ENCODE data around the gene CYS1. TPM values are rescaled to one million over a fixed set of nuclear protein-coding genes. Genes with fewer than 3 reads are reported as not detected.

Gene CYS1
- total and polyA plus RNA-seq, 2 of the 13 experiments (the other 11 are each of a cell fraction or from before 2014, with no cell fraction given): 0.04 TPM; not detected in 1

DNA sequence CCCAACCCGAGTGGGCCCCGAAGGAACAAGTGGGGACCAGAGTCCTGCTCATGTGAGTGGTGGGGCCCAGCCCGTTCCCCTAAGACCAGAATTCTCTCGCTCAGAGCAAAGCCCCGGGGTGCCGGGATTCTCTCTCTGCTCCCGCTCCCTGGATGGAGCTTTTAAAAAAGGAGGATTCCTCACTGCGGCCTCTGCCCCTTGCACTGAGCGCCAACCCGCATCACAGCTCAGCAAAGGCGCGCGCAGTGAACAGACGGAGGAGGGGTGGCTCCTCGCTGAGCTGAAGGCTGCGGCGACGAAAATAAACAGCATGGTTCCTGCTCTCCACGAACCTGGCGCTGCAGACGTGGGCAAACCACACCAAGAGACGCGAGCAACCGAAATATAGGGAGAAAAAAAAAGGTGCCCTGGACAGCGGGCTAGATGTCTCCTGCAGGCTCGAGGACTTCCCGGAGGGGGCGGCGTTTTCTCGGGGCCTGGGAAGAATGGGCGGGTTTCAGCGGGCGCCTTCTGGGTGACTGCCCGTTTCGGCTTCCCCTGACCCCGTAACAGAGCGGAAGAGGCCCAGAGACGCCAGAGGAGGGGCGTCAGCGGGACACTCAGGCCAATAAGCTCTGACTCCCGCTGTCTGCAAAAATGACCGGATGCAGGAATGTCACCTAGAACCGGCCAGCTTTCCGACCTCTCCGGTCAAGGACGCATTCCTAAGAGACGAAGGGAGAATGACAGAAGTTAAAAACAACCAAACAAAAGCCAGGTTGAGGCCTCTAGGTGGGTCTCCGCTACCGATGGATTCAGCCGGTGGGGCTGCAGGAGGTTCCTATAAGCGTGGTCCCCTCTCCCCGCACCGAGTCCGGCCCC lies 37.7 kb downstream of the CYS1 start (continued):
- TF ChIP-seq ZNF251 (CRISPR knock-in tag; IDR thresholded peaks at IDR 0.05) (no peak), ZNF773 (CRISPR knock-in tag; IDR thresholded peaks at IDR 0.05; ENCODE audit: borderline replicate concordance) (no peak), ELF4 (CRISPR knock-in tag; IDR thresholded peaks at IDR 0.05; ENCODE audit: borderline replicate concordance) (no peak), SALL1 (CRISPR knock-in tag; IDR thresholded peaks at IDR 0.05) (peak; percentile 20), ZNF124 (CRISPR knock-in tag; IDR thresholded peaks at IDR 0.05) (no peak), BORCS8-MEF2B (CRISPR knock-in tag; IDR thresholded peaks at IDR 0.05) (no peak), REXO4 (CRISPR knock-in tag; IDR thresholded peaks at IDR 0.05; ENCODE audit: borderline replicate concordance) (no peak), AGO1 (IDR thresholded peaks at IDR 0.05; ENCODE audit: low read depth, low read length, poor library complexity, severe bottlenecking) (no peak), NFKBIZ (CRISPR knock-in tag; IDR thresholded peaks at IDR 0.05) (no peak), ZNF546 (CRISPR knock-in tag; conservative IDR thresholded peaks at IDR 0.05) (no peak), NFKB2 (CRISPR knock-in tag; IDR thresholded peaks at IDR 0.05; ENCODE audit: borderline replicate concordance) (0 out of 2 replicates have a peak, but pooled peaks have one; percentile 11), ZKSCAN8 (CRISPR knock-in tag; IDR thresholded peaks at IDR 0.05; ENCODE audit: borderline replicate concordance) (no peak), MEF2D (CRISPR knock-in tag; IDR thresholded peaks at IDR 0.05) (0 out of 2 replicates have a peak, but pooled peaks have one; percentile 48)
- TF ChIP-seq, protein P1, sequence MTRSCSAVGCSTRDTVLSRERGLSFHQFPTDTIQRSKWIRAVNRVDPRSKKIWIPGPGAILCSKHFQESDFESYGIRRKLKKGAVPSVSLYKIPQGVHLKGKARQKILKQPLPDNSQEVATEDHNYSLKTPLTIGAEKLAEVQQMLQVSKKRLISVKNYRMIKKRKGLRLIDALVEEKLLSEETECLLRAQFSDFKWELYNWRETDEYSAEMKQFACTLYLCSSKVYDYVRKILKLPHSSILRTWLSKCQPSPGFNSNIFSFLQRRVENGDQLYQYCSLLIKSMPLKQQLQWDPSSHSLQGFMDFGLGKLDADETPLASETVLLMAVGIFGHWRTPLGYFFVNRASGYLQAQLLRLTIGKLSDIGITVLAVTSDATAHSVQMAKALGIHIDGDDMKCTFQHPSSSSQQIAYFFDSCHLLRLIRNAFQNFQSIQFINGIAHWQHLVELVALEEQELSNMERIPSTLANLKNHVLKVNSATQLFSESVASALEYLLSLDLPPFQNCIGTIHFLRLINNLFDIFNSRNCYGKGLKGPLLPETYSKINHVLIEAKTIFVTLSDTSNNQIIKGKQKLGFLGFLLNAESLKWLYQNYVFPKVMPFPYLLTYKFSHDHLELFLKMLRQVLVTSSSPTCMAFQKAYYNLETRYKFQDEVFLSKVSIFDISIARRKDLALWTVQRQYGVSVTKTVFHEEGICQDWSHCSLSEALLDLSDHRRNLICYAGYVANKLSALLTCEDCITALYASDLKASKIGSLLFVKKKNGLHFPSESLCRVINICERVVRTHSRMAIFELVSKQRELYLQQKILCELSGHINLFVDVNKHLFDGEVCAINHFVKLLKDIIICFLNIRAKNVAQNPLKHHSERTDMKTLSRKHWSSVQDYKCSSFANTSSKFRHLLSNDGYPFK (CRISPR knock-in tag; IDR thresholded peaks at IDR 0.05; ENCODE audit: borderline replicate concordance): 0 out of 2 replicates have a peak, but pooled peaks have one; percentile 9
- TF ChIP-seq, protein P2, sequence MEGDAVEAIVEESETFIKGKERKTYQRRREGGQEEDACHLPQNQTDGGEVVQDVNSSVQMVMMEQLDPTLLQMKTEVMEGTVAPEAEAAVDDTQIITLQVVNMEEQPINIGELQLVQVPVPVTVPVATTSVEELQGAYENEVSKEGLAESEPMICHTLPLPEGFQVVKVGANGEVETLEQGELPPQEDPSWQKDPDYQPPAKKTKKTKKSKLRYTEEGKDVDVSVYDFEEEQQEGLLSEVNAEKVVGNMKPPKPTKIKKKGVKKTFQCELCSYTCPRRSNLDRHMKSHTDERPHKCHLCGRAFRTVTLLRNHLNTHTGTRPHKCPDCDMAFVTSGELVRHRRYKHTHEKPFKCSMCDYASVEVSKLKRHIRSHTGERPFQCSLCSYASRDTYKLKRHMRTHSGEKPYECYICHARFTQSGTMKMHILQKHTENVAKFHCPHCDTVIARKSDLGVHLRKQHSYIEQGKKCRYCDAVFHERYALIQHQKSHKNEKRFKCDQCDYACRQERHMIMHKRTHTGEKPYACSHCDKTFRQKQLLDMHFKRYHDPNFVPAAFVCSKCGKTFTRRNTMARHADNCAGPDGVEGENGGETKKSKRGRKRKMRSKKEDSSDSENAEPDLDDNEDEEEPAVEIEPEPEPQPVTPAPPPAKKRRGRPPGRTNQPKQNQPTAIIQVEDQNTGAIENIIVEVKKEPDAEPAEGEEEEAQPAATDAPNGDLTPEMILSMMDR (CRISPR knock-in tag; IDR thresholded peaks at IDR 0.05): 0 out of 2 replicates have a peak, but pooled peaks have one; percentile 6
- TF ChIP-seq, protein P3, sequence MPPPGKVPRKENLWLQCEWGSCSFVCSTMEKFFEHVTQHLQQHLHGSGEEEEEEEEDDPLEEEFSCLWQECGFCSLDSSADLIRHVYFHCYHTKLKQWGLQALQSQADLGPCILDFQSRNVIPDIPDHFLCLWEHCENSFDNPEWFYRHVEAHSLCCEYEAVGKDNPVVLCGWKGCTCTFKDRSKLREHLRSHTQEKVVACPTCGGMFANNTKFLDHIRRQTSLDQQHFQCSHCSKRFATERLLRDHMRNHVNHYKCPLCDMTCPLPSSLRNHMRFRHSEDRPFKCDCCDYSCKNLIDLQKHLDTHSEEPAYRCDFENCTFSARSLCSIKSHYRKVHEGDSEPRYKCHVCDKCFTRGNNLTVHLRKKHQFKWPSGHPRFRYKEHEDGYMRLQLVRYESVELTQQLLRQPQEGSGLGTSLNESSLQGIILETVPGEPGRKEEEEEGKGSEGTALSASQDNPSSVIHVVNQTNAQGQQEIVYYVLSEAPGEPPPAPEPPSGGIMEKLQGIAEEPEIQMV (CRISPR knock-in tag; IDR thresholded peaks at IDR 0.05; ENCODE audit: low read depth): no peak
- TF ChIP-seq, protein P4, sequence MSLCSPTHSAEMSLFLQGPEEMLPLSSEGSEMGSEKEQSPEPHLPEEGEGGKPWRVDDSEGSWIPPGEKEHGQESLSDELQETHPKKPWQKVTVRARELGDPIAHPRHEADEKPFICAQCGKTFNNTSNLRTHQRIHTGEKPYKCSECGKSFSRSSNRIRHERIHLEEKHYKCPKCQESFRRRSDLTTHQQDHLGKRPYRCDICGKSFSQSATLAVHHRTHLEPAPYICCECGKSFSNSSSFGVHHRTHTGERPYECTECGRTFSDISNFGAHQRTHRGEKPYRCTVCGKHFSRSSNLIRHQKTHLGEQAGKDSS (CRISPR knock-in tag; IDR thresholded peaks at IDR 0.05; ENCODE audit: borderline replicate concordance, low read depth): no peak
- TF ChIP-seq, protein P5, sequence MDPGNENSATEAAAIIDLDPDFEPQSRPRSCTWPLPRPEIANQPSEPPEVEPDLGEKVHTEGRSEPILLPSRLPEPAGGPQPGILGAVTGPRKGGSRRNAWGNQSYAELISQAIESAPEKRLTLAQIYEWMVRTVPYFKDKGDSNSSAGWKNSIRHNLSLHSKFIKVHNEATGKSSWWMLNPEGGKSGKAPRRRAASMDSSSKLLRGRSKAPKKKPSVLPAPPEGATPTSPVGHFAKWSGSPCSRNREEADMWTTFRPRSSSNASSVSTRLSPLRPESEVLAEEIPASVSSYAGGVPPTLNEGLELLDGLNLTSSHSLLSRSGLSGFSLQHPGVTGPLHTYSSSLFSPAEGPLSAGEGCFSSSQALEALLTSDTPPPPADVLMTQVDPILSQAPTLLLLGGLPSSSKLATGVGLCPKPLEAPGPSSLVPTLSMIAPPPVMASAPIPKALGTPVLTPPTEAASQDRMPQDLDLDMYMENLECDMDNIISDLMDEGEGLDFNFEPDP (CRISPR knock-in tag; conservative IDR thresholded peaks at IDR 0.05): no peak
- TF ChIP-seq, protein P6, sequence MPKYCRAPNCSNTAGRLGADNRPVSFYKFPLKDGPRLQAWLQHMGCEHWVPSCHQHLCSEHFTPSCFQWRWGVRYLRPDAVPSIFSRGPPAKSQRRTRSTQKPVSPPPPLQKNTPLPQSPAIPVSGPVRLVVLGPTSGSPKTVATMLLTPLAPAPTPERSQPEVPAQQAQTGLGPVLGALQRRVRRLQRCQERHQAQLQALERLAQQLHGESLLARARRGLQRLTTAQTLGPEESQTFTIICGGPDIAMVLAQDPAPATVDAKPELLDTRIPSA (CRISPR knock-in tag; IDR thresholded peaks at IDR 0.05; ENCODE audit: borderline replicate concordance): no peak

Data from HepG2 (cell line).